ENCODE data around the gene PLCD1. TPM values are rescaled to one million over a fixed set of nuclear protein-coding genes. Genes with fewer than 3 reads are reported as not detected.
"Not testable (repeated sequence)": the region's sequence is repeated elsewhere in the genome, so short reads cannot be mapped to it uniquely, and the experiment has no call there.

The PLCD1 gene
- total RNA-seq: 32.2 TPM
- long read RNA-seq, transcript PLCD1-201 (15 exons, 2,769 nt): major isoform, 25 of 52 reads
- long read RNA-seq, transcript PLCD1-204 (15 exons, 2,963 nt): minor isoform, 8 of 52 reads
- long read RNA-seq, partial matches to known transcripts: 10 of 52 reads
- long read RNA-seq, other reads (novel, unspliced or antisense): 9 of 52 reads

- Histone ChIP-seq H3K4me1 (peaks cover 31% of the 10 kb centered on the region), H3K36me3 (no peaks in the 10 kb centered on the region), H3K9me3 (no peaks in the 10 kb centered on the region), H3K27ac (peak within 1 kb of the TSS; percentile 91), H3K4me3 (peak within 1 kb of the TSS; percentile 83), H3K27me3 (no peaks in the 10 kb centered on the region)
- peak; percentile 68 for ATAC-seq
- intact Hi-C loops (cut with DNase I): no loop called here
- DNase-seq: peak; percentile 92
- TF ChIP-seq, protein P1, sequence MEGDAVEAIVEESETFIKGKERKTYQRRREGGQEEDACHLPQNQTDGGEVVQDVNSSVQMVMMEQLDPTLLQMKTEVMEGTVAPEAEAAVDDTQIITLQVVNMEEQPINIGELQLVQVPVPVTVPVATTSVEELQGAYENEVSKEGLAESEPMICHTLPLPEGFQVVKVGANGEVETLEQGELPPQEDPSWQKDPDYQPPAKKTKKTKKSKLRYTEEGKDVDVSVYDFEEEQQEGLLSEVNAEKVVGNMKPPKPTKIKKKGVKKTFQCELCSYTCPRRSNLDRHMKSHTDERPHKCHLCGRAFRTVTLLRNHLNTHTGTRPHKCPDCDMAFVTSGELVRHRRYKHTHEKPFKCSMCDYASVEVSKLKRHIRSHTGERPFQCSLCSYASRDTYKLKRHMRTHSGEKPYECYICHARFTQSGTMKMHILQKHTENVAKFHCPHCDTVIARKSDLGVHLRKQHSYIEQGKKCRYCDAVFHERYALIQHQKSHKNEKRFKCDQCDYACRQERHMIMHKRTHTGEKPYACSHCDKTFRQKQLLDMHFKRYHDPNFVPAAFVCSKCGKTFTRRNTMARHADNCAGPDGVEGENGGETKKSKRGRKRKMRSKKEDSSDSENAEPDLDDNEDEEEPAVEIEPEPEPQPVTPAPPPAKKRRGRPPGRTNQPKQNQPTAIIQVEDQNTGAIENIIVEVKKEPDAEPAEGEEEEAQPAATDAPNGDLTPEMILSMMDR (IDR thresholded peaks at IDR 0.05): no peak
These were observed at the start of gene PLCD1 for GRCh38 chr3:38029400-38030125. TSS of gene PLCD1 (minus strand) at chr3:38029642. CDS start at chr3:38029539, 103 bp downstream.

DNA sequence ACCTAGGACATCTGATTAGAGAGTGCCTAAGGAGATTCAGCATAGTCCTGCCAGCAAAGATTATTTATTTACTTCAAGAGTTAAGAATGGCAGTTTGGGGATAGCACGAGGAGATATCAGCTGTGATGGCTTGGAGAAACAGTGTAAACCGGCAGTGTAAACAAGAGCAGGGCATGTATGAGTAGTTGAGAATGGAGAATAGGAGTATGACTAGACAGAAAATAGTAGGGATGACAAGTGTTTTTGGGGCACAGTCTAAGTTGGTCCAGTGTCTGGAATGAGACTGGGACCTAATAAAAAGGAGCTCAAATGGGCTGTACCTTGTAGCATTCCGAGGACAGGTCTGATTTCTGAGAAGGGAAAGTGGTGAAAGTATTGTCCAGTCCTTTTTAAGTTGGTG, 47.6 kb upstream of the PLCD1 start:
- H3K27me3 ChIP-seq; DNase-seq; intact Hi-C loops (cut with DNase I); H3K27ac ChIP-seq; H3K9me3 ChIP-seq; ATAC-seq; H3K4me1 ChIP-seq; H3K36me3 ChIP-seq; H3K4me3 ChIP-seq: not testable (repeated sequence)

GRCh38 chr3:38070013-38070412, 40.6 kb upstream of the PLCD1 start:
- Histone ChIP-seq H3K9me3 (no peaks in the 10 kb centered on the region), H3K36me3 (no peaks in the 10 kb centered on the region), H3K4me1 (no peaks in the 10 kb centered on the region), H3K27me3 (no peaks in the 10 kb centered on the region), H3K27ac (no peak overlapping the region), H3K4me3 (no peak overlapping the region)
- DNase-seq: no peak
- TF ChIP-seq, protein P1 (IDR thresholded peaks at IDR 0.05): no peak
- intact Hi-C loops (cut with DNase I): no loop called here
- no peak for ATAC-seq

GRCh38 chr3:38067508-38068233, 38.2 kb upstream of the PLCD1 start:
- Histone ChIP-seq H3K27ac (no peak overlapping the region), H3K4me3 (no peak overlapping the region), H3K27me3 (no peaks in the 10 kb centered on the region), H3K36me3 (no peaks in the 10 kb centered on the region), H3K4me1 (no peaks in the 10 kb centered on the region), H3K9me3 (no peaks in the 10 kb centered on the region)
- no peak for DNase-seq
- peak; percentile 62 for ATAC-seq
- TF ChIP-seq, protein P1 (IDR thresholded peaks at IDR 0.05): no peak
- intact Hi-C loops (cut with DNase I): no loop called here

DNA sequence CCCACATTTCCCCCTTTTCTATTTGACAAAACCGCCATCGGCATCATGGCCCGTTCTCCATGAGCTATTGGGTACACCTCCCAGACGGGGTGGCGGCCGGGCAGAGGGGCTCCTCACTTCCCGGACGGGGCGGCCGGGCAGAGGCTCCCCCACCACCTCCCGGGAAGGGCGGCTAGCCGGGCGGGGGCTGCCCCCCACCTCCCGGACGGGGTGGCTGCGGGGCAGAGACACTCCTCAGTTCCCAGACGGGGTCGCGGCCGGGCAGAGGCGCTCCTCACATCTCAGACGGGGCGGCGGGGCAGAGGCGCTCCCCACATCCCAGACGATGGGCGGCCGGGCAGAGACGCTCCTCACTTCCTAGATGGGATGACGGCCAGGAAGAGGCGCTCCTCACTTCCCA, 35.0 kb upstream of the PLCD1 start:
- H3K4me1 ChIP-seq; ATAC-seq; DNase-seq; H3K9me3 ChIP-seq; H3K36me3 ChIP-seq; H3K27me3 ChIP-seq; H3K27ac ChIP-seq; intact Hi-C loops (cut with DNase I); H3K4me3 ChIP-seq: not testable (repeated sequence)

- Histone ChIP-seq H3K36me3 (no peaks in the 10 kb centered on the region), H3K27me3 (no peaks in the 10 kb centered on the region), H3K4me3 (no peak overlapping the region), H3K9me3 (no peaks in the 10 kb centered on the region), H3K4me1 (no peaks in the 10 kb centered on the region), H3K27ac (no peak overlapping the region)
- TF ChIP-seq, protein P1 (IDR thresholded peaks at IDR 0.05): no peak
- intact Hi-C loops (cut with DNase I): no loop called here
- no peak for ATAC-seq
- no peak for DNase-seq
These were observed 33.4 kb upstream of the PLCD1 start for GRCh38 chr3:38062809-38063208.
